HG03039 (cell line): Measurements from ENCODE around the gene ECM2.

ENCODE experiments used
- ATAC-seq: cut with Tn5 transposase; IDR thresholded peaks from one replicate; pipeline ENCODE4 v1.9.1; 2021; ENCODE audit warnings: mild to moderate bottlenecking, moderate library complexity; ENCODE audit not compliant: unreplicated experiment

ECM2 gene

GRCh38 chr9:92528522-92528849 lies 7.3 kb downstream of the ECM2 start:
- ATAC-seq: no peak

GRCh38 chr9:92527832-92528521 lies 7.8 kb downstream of the ECM2 start:
- no peak for ATAC-seq

- ATAC-seq: no peak
Measured at GRCh38 chr9:92527291-92527828, 8.4 kb downstream of the ECM2 start.

DNA sequence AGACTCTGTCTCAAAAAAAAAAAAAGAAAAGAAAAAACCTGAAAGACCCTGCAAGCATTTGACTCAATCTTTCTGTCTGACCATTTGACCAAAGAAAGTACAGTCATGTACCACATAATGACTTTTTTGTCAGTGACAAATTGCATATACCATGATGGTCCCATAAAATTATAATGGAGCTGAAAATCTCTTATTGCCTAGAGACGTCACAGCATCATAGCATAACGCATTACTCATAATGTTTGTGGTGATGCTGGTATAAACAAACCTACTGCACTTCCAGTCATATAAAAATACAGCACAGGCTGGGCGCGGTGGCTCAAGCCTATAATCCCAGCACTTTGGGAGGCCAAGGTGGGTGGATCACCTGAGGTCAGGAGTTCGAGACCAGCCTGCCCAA lies 10.5 kb downstream of the ECM2 start:
- no peak for ATAC-seq

DNA sequence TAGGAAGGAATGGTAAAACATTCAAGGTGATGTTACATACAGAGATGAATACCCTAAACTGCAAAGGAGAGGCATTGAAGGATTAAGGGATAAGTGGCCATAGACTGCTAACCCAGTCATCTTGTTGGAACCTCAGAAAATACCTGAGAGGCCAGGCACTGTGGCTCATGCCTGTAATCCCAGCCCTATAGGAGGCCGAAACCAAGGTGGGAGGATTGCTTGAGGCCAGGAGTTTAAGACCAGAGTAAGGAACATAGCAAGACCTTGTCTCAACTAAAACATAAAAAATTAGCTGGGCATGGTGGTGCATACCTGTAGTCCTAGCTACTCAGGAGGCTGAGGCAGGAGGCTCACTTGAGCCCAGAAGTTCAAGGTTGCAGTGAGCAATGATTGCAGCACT lies 10.9 kb downstream of the ECM2 start:
- ATAC-seq: no peak

GRCh38 chr9:92522983-92523970 lies 12.5 kb downstream of the ECM2 start:
- no peak for ATAC-seq

GRCh38 chr9:92520837-92521236 lies 15.0 kb downstream of the ECM2 start:
- ATAC-seq: no peak

GRCh38 chr9:92518199-92518598 lies 17.6 kb downstream of the ECM2 start:
- no peak for ATAC-seq

- ATAC-seq: no peak
Measured at GRCh38 chr9:92517046-92517445, 18.7 kb downstream of the ECM2 start.

- no peak for ATAC-seq
Measured at GRCh38 chr9:92516521-92516920, 19.3 kb downstream of the ECM2 start.

DNA sequence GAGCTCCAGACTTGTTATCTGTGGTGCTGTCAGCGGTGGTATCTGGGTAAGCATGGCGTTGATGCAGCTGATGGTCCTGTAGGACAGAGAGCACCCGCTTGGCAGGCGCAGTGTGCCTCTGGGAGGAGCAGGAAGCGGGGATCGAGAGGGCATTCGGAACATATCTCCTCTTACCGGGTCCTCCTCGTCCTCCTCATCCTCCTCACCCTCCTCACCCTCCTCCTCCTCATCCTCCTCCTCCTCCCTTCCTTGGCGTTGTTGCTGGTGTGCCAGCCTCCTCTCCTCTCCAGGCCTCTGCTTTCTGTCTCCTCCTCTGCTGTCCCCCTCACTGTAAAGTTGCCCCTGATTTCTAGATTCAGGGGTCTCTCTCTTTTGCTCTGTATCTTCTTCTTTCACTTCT lies 21.2 kb downstream of the ECM2 start:
- ATAC-seq: no peak

DNA sequence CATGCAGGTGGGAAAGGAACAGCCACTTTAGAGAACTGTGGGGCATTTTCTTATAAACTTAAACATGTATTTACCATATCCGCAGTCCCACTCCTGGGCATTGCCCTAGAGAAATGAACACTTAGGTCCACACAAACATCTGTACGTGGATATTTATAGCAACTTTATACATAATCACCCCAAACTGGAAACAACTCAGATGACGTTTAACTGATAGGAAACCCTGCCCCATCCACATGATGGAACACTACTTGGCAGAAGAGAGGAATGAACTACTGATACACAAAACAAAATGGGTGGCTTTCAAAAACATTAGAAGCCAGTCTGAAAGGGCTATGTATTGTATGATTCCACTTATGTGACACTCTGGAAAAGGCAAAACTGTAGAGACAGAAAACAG lies 22.4 kb downstream of the ECM2 start:
- ATAC-seq: no peak

GRCh38 chr9:92512622-92513021 lies 23.2 kb downstream of the ECM2 start:
- no peak for ATAC-seq

DNA sequence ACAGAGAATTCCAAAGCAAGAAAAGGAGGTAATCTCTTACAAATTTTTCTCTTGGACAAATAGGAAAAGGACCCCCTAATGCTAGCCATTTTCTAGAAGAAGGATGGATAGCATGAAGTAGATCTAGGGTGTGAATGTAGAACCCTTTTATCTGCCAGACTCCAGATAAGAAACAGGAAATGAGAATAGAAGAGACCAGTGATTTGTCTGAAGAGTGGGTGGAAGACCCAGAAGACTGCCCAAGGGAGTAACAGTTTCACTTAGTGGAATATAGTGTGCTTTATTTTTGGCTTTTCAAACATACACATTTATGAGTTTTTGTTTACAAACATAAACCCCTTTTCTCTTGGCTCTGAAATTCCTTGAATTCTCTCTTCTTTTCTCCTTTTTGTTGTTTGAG lies 25.0 kb downstream of the ECM2 start:
- ATAC-seq: no peak

DNA sequence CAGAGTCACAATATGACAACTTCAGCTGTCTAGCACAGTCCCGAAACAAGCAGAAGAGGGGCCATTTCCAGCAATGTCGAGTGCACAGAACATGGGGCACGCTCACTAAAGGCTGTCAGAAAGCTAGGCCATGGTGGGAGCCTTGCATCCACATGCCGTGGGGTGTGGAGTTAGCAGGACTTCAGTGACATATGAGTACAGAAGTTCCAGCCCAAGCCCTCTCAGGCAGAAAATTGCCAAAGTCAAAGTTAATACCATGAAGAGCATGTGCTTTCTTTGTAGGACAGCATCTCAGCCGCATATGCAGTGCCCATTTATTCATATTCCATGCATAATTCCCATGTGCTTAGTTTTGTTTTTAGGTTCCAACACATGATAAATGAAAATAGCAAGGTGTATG lies 26.7 kb downstream of the ECM2 start:
- ATAC-seq: no peak

DNA sequence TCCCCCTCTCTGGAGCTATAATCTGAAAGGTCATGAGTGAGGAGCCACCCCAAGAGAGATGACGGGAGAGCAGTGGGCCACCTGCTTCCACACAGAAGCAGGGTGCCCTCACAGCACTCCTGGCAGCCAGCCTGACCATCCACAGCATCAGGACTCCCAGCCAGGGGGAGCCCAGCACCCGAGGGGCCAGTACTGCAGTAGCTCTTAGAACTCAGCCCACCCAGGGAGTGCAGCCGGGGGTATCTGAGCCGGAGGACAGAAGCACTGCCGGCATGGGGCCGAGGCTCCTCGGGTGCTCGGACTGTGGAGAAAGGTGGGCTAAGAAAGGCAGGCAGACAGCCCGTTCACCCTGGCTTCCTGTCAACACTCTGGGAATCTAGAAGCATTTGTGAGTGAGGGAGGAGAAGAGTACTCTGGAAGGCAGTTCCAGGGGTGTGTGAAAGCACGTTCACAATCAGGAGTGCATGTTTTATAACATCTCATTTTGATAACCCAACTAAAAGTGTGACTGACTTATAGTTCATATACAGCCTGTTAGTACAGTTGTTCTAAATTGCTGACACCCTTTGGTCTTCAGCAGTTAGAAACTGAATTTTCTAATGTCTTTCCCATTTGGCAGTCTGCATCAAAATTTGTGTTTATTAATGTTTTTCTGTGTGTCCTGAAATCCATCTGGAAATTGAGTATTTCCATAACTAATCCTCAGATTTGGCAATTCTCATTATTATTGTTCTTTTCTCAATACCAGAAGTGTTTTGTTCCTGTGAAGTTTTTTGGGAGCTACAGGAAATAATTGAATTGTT lies 27.6 kb downstream of the ECM2 start:
- no peak for ATAC-seq

DNA sequence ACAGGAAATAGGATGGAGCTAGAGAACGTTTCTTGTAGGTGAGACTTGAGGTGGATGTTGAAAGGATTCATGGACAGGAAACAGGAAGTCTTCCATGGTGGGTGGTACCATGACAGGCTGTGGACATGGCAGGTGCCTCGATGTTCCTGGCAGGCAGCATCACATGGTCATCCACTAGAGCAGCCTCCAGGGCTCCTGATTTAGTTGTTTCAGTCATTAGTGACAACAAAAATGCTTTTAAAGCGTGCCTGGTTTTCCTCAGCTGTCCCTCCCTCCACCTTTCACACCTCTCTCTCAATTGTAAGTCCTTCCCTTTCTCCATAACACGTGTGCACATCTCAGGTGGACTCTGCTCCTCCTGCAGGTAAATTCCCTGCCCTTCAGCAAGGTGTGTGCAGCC lies 28.3 kb downstream of the ECM2 start:
- no peak for ATAC-seq

- ATAC-seq: no peak
Measured at GRCh38 chr9:92507005-92507404, 28.8 kb downstream of the ECM2 start.

DNA sequence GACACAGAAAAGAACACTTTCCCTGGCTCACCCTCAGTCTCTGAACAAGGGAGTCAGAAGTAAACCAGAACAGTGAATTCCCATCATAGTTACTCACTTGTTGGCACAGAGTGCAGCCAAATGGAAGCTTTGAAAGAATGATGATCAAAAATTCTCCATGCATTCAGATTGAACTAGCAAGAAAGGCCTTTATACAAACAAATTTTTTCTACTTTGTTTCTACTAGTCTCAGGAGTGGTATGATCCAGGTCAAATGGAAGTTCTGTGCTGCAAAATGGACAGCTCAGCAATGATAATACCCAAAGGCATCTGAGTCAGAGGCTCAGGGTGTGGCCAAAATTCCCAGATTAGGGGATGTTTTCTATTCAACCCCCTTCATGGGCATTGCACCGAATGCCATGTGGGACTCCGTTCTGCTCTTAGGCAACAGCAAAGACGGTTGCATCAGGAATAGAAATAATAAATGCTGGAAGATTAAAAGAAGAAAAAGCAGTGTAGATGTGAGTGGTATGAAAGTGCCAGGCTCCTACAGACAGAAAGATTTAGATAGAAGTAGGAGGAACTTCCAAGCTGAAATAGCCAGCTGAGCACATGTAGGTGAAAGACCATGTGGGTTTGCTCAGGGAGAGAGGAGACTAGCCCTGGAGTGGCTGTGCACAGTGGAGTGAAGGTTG lies 29.5 kb downstream of the ECM2 start:
- no peak for ATAC-seq

- no peak for ATAC-seq
Measured at GRCh38 chr9:92504881-92505280, 30.9 kb downstream of the ECM2 start.

GRCh38 chr9:92503156-92503555 lies 32.6 kb downstream of the ECM2 start:
- no peak for ATAC-seq
